Astrocyte (in vitro differentiated cells and primary cell): ENCODE data around the gene KCNJ4. TPM values are rescaled to one million over a fixed set of nuclear protein-coding genes. Genes with fewer than 3 reads are reported as not detected.

ENCODE experiments used
- DNase-seq: peaks from one replicate; pipeline ENCODE4 v3.0.0-alpha.2; 2010; ENCODE audit warnings: low read depth
- FAIRE-seq: peaks from 2 replicates; lab custom pipeline; 2011; peaks lifted over from hg19 to GRCh38; lab: Jason Lieb, UNC
- H2AFZ ChIP-seq: 2 replicates; pipeline ENCODE4 v1.6.0; 2012; ENCODE audit warnings: low read depth, low read length, inconsistent platforms
- H3K27ac ChIP-seq: 2 replicates; pipeline ENCODE4 v1.5.1; 2011; ENCODE audit warnings: low read depth, low read length, inconsistent platforms
- H3K27me3 ChIP-seq: 2 replicates; pipeline ENCODE4 v1.6.0; 2011; ENCODE audit warnings: low read length, inconsistent platforms; ENCODE audit not compliant: insufficient read depth
- H3K36me3 ChIP-seq: 2 replicates; pipeline ENCODE4 v1.5.1; 2011; ENCODE audit warnings: low read length, inconsistent platforms; ENCODE audit not compliant: insufficient read depth
- H3K4me1 ChIP-seq: 2 replicates; pipeline ENCODE4 v1.5.1; 2011; ENCODE audit warnings: low read length, inconsistent platforms; ENCODE audit not compliant: insufficient read depth
- H3K4me2 ChIP-seq: 2 replicates; pipeline ENCODE4 v1.6.0; 2012; ENCODE audit warnings: low read length, inconsistent platforms
- H3K4me3 ChIP-seq: 2 replicates; pipeline ENCODE4 v1.5.1; 2011; ENCODE audit warnings: low read depth, mild to moderate bottlenecking, low read length, inconsistent platforms; ENCODE audit not compliant: insufficient read depth
- H3K79me2 ChIP-seq: 2 replicates; pipeline ENCODE4 v1.6.0; 2012; ENCODE audit warnings: mild to moderate bottlenecking, low read length, inconsistent platforms; ENCODE audit not compliant: insufficient read depth
- H3K9ac ChIP-seq: 2 replicates; pipeline ENCODE4 v1.6.0; 2012; ENCODE audit warnings: mild to moderate bottlenecking, low read length, inconsistent platforms
- H3K9me3 ChIP-seq: 2 replicates; pipeline ENCODE4 v1.5.1; 2012; ENCODE audit warnings: low read depth, mild to moderate bottlenecking, low read length, inconsistent platforms; ENCODE audit not compliant: insufficient read depth
- H4K20me1 ChIP-seq: 2 replicates; pipeline ENCODE4 v1.6.0; 2012; ENCODE audit warnings: low read length, inconsistent platforms; ENCODE audit not compliant: insufficient read depth
- H3K27ac Mint-ChIP-seq: one replicate; pipeline ENCODE4 v1.8.0; 2021; ENCODE audit warnings: mild to moderate bottlenecking, mixed read lengths; ENCODE audit not compliant: unreplicated experiment
- H3K27me3 Mint-ChIP-seq: one replicate; pipeline ENCODE4 v1.8.0; 2021; ENCODE audit warnings: low read depth, mixed read lengths; ENCODE audit not compliant: unreplicated experiment
- H3K36me3 Mint-ChIP-seq: one replicate; pipeline ENCODE4 v1.8.0; 2021; ENCODE audit warnings: low read depth, mixed read lengths; ENCODE audit not compliant: unreplicated experiment
- H3K4me1 Mint-ChIP-seq: one replicate; pipeline ENCODE4 v1.8.0; 2021; ENCODE audit warnings: low read depth, mixed read lengths; ENCODE audit not compliant: unreplicated experiment
- H3K4me3 Mint-ChIP-seq: one replicate; pipeline ENCODE4 v1.8.0; 2021; ENCODE audit warnings: mild to moderate bottlenecking, moderate library complexity, mixed read lengths; ENCODE audit not compliant: unreplicated experiment
- H3K9me3 Mint-ChIP-seq: one replicate; pipeline ENCODE4 v1.8.0; 2021; ENCODE audit warnings: mild to moderate bottlenecking, mixed read lengths; ENCODE audit not compliant: unreplicated experiment
- EZH2 ChIP-seq: IDR thresholded peaks from 2 replicates; pipeline ENCODE4 v1.6.1; 2012; ENCODE audit warnings: mild to moderate bottlenecking, low read length, inconsistent platforms; ENCODE audit not compliant: insufficient read depth
- total RNA-seq: library from RNA; stranded (reverse); gene quantifications from 2 replicates; pipeline ENCODE4 v1.2.1, GENCODE V29; 2021
- TF ChIP-seq, protein P1 (sequence below): IDR thresholded peaks from 2 replicates; pipeline ENCODE4 v1.5.1; 2011; ENCODE audit warnings: low read depth, mild to moderate bottlenecking, inconsistent platforms, low read length, moderate library complexity; ENCODE audit not compliant: insufficient read depth

KCNJ4 gene
- total RNA-seq, 1 donor from 2014 or later: 0.30 TPM

DNA sequence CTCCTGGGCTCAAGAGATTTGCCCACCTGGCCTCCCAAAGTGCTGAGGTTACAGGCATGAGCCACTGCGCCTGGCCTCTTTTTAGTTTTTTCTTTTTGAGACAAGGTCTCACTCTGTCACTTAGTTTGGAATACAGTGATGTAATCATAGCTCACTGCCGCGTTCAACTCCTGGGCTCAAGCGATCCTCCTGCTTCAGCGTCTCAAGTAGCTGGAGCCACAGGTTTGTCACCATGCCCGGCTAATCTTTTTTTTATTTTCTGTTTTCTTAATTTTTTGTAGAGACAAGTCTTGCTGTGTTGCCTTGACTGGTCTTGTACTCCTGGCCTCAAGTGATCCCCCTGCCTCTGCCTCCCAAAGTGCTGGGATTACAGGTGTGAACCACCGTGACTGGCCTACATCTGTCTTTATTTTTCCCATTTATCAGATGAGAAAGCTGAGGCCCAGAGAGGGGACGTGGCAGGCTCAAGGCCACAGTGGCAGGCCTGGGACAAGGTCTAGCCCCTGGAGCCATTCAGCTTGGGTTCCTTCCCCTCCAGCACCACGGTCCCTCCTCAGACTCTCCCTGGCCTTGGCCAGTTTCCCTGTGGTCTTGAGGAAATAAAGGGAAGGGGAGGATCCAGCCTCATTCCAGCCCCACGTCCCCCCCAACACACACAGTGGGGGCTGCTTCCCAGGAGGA, 10.1 kb upstream of the KCNJ4 start:
- no peak overlapping the region for H2AFZ ChIP-seq
- H3K4me2 ChIP-seq: no peak overlapping the region
- Mint-ChIP-seq H3K27ac (no peak overlapping the region), H3K4me3 (no peak overlapping the region), H3K9me3 (no peaks in the 10 kb centered on the region), H3K36me3 (no peaks in the 10 kb centered on the region), H3K27me3 (peaks cover 23% of the 10 kb centered on the region), H3K4me1 (peaks cover 5% of the 10 kb centered on the region)
- no peak overlapping the region for H3K27ac ChIP-seq
- no peak overlapping the region for H3K4me3 ChIP-seq
- peaks cover 20% of the 10 kb centered on the region for H3K79me2 ChIP-seq
- H3K36me3 ChIP-seq: no peaks in the 10 kb centered on the region
- H3K27me3 ChIP-seq: peaks cover 19% of the 10 kb centered on the region
- TF ChIP-seq, protein P1, sequence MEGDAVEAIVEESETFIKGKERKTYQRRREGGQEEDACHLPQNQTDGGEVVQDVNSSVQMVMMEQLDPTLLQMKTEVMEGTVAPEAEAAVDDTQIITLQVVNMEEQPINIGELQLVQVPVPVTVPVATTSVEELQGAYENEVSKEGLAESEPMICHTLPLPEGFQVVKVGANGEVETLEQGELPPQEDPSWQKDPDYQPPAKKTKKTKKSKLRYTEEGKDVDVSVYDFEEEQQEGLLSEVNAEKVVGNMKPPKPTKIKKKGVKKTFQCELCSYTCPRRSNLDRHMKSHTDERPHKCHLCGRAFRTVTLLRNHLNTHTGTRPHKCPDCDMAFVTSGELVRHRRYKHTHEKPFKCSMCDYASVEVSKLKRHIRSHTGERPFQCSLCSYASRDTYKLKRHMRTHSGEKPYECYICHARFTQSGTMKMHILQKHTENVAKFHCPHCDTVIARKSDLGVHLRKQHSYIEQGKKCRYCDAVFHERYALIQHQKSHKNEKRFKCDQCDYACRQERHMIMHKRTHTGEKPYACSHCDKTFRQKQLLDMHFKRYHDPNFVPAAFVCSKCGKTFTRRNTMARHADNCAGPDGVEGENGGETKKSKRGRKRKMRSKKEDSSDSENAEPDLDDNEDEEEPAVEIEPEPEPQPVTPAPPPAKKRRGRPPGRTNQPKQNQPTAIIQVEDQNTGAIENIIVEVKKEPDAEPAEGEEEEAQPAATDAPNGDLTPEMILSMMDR: no peak
- no peak for TF ChIP-seq EZH2
- H3K9ac ChIP-seq: no peak overlapping the region
- H3K4me1 ChIP-seq: peaks cover 15% of the 10 kb centered on the region
- FAIRE-seq (no peak), DNase-seq (no peak)
- no peaks in the 10 kb centered on the region for H3K9me3 ChIP-seq
- peaks cover 3% of the 10 kb centered on the region for H4K20me1 ChIP-seq

DNA sequence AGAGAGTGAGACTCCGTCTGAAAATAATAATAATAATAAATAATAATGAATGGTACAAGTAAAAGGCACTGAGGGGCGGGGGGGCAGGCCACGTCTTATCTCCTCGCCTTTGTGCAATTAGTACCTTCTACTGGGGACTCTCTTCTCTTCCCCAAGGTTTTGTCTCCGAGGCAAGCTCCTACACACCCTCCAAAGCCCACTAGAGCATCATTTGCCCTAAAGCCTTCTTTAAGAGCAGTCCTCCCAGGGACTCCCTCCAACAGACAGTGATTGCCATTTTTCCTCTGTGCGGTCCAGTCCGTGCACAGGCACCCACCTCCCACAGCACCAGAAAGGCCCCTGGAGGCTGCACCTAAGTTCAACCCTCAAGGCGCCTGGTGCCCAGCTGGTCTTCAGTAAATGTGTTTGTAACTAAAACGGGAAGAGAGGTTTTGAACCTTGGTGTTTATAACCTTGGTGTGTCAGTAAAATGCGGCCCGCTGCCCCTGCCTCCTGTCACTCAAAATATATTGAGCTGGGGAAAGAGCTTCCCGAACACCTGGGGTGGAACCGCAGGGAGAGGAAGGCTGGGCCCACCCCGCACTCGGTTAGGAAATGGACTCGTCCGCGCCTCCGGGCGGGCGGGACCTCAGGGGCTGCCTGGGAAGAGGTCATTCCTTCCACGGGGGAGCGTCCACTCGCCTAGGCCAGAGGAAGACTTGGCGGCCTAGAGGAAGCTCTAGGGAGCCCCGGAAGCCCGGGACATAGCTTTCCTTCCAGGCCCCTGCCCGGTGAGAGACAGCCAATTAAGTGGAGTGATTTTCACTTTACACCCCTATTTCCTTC, 8.2 kb upstream of the KCNJ4 start:
- Histone ChIP-seq H3K4me2 (no peak overlapping the region), H3K36me3 (no peaks in the 10 kb centered on the region), H3K27ac (no peak overlapping the region), H3K4me3 (no peak overlapping the region), H3K79me2 (peaks cover 3% of the 10 kb centered on the region), H2AFZ (no peak overlapping the region), H3K9me3 (no peaks in the 10 kb centered on the region), H3K4me1 (peaks cover 7% of the 10 kb centered on the region), H3K9ac (no peak overlapping the region), H4K20me1 (no peaks in the 10 kb centered on the region), H3K27me3 (peaks cover 33% of the 10 kb centered on the region)
- FAIRE-seq (no peak), DNase-seq (no peak)
- Mint-ChIP-seq H3K36me3 (no peaks in the 10 kb centered on the region), H3K4me3 (peak overlapping the region; percentile 28), H3K9me3 (no peaks in the 10 kb centered on the region), H3K27me3 (peaks cover 36% of the 10 kb centered on the region), H3K27ac (no peak overlapping the region), H3K4me1 (no peaks in the 10 kb centered on the region)
- TF ChIP-seq, protein P1: no peak
- TF ChIP-seq EZH2: no peak
